CD4-positive, alpha-beta T cell treated with Interferon alpha-2 for 1 hour (primary cell): ENCODE data around the gene NGLY1.

ENCODE experiments used
- DNase-seq, 2 donors: peaks; one replicate each; pipeline ENCODE4 v3.0.0-alpha.2; 2020 to 2022

The NGLY1 gene

GRCh38 chr3:25783661-25784512 lies 644 bp upstream of the NGLY1 start:
- DNase-seq, result no peak

- no peak for DNase-seq
These were observed 656 bp downstream of the NGLY1 start for GRCh38 chr3:25782636-25782937.

- DNase-seq, result no peak
These were observed 1.3 kb downstream of the NGLY1 start for GRCh38 chr3:25781758-25782594.

- no peak for DNase-seq
These were observed 2.0 kb downstream of the NGLY1 start for GRCh38 chr3:25781145-25781757.

GRCh38 chr3:25780618-25781017 lies 2.6 kb downstream of the NGLY1 start:
- DNase-seq, result no peak

- no peak for DNase-seq
These were observed 7.3 kb downstream of the NGLY1 start for GRCh38 chr3:25775936-25776335.

- DNase-seq, result no peak
These were observed 14.4 kb downstream of the NGLY1 start for GRCh38 chr3:25768851-25769250.

- DNase-seq, result no peak
These were observed 31.5 kb downstream of the NGLY1 start for GRCh38 chr3:25751725-25752124.

- no peak for DNase-seq
These were observed 32.2 kb downstream of the NGLY1 start for GRCh38 chr3:25751048-25751447.

- DNase-seq, result no peak
These were observed 34.1 kb downstream of the NGLY1 start for GRCh38 chr3:25749031-25749581.

- DNase-seq, result no peak
These were observed 35.1 kb downstream of the NGLY1 start for GRCh38 chr3:25748189-25748588.

- DNase-seq, result no peak
These were observed 36.2 kb downstream of the NGLY1 start for GRCh38 chr3:25747033-25747432.

GRCh38 chr3:25744470-25744869 lies 38.8 kb downstream of the NGLY1 start:
- no peak for DNase-seq

GRCh38 chr3:25728101-25728500 lies 55.1 kb downstream of the NGLY1 start:
- no peak for DNase-seq

GRCh38 chr3:25727316-25727715 lies 55.9 kb downstream of the NGLY1 start:
- no peak for DNase-seq

GRCh38 chr3:25725810-25726209 lies 57.4 kb downstream of the NGLY1 start:
- no peak for DNase-seq

- no peak for DNase-seq
These were observed 58.1 kb downstream of the NGLY1 start for GRCh38 chr3:25724948-25725645.

GRCh38 chr3:25723802-25724201 lies 59.4 kb downstream of the NGLY1 start:
- DNase-seq, result no peak

GRCh38 chr3:25719321-25719720 lies 63.9 kb downstream of the NGLY1 start:
- DNase-seq, result no peak

- DNase-seq, result no peak
These were observed 69.8 kb downstream of the NGLY1 start for GRCh38 chr3:25713341-25713985.

- DNase-seq, result no peak
These were observed 72.2 kb downstream of the NGLY1 start for GRCh38 chr3:25711090-25711489.

GRCh38 chr3:25708036-25708435 lies 75.2 kb downstream of the NGLY1 start:
- no peak for DNase-seq
